ENCODE data around the gene RASEF.
"Not testable (repeated sequence)": the region's sequence is repeated elsewhere in the genome, so short reads cannot be mapped to it uniquely, and the experiment has no call there.

Gene RASEF

DNA sequence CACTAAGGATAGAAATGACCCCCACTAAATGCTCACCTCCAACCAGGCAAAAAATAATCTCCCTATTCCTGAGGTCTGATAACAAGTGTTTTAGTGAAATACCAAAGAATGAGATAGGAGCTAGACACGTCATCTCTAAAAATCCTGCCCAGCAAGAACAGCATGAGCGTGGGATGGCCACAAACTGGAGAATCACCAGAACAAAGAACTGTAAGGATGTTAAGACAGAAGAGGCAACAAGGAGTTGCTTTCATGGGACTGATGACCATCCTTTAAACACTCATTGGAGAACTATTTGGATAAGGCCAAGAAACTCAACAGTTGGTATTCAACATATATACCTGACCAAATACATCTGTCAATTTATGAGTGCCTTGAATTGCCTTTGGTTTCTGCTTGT is 113.7 kb downstream of the RASEF start:
- TF ChIP-seq, protein P1, sequence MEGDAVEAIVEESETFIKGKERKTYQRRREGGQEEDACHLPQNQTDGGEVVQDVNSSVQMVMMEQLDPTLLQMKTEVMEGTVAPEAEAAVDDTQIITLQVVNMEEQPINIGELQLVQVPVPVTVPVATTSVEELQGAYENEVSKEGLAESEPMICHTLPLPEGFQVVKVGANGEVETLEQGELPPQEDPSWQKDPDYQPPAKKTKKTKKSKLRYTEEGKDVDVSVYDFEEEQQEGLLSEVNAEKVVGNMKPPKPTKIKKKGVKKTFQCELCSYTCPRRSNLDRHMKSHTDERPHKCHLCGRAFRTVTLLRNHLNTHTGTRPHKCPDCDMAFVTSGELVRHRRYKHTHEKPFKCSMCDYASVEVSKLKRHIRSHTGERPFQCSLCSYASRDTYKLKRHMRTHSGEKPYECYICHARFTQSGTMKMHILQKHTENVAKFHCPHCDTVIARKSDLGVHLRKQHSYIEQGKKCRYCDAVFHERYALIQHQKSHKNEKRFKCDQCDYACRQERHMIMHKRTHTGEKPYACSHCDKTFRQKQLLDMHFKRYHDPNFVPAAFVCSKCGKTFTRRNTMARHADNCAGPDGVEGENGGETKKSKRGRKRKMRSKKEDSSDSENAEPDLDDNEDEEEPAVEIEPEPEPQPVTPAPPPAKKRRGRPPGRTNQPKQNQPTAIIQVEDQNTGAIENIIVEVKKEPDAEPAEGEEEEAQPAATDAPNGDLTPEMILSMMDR (IDR thresholded peaks at IDR 0.05; ENCODE audit: insufficient read depth, low read length, poor library complexity, severe bottlenecking) = no peak
- DNase-seq (ENCODE audit: extremely low read depth, insufficient read length) = no peak
- no peaks in the 10 kb centered on the region for H3K27me3 ChIP-seq (replicated peaks; ENCODE audit: control insufficient read depth, insufficient read depth, low read length)
- no peaks in the 10 kb centered on the region for H3K36me3 ChIP-seq (ENCODE audit: control insufficient read depth, insufficient read depth, low read length)
- H3K4me3 ChIP-seq (replicated peaks; ENCODE audit: low read depth, low read length) = no peak overlapping the region

DNA sequence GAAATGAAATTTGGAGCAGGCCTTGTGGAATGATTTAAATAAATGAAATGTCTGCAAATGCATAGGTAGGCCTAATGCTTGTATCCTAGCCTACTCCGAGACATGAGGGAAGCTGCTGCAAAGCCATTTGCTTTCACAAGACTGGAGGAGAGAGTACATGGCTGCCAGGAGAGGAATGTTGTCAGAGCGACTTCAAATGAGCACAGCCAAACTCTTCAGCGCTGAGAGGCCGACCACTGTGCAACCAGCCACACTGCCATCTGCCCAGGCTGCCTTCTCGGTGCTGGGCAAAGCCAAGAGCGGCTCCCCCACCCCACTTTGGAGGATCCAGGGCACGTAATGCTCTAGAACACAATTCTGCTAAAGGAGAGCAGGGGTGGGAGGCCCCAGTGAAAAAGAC is 122.6 kb downstream of the RASEF start:
- no peak for DNase-seq (ENCODE audit: extremely low read depth, insufficient read length)
- Histone ChIP-seq H3K27me3 (replicated peaks; ENCODE audit: control insufficient read depth, insufficient read depth, low read length) (no peaks in the 10 kb centered on the region), H3K36me3 (ENCODE audit: control insufficient read depth, insufficient read depth, low read length) (no peaks in the 10 kb centered on the region), H3K4me3 (replicated peaks; ENCODE audit: low read depth, low read length) (no peak overlapping the region)
- TF ChIP-seq, protein P1 (IDR thresholded peaks at IDR 0.05; ENCODE audit: insufficient read depth, low read length, poor library complexity, severe bottlenecking) = no peak

DNA sequence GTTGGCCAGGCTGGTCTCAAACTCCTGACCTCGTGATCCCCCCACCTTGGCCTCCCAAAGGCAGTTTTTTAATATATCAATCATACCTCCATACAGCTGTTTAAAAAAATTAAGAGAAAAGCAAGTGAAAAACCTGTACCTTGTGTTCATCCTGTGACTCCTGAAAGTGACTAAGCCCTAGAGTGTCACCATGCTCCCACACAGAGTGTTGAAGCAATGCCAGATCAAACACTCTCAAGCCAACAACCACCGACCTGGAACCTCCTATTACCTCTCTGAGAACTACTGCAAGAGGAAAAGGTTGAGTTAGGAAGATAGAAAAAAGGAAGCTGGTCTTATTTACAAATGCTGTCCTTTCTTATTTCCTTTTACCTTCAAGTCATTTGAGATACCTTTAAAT is 123.5 kb downstream of the RASEF start:
- no peak for DNase-seq (ENCODE audit: extremely low read depth, insufficient read length)
- TF ChIP-seq, protein P1 (IDR thresholded peaks at IDR 0.05; ENCODE audit: insufficient read depth, low read length, poor library complexity, severe bottlenecking) = no peak
- Histone ChIP-seq H3K27me3 (replicated peaks; ENCODE audit: control insufficient read depth, insufficient read depth, low read length) (no peaks in the 10 kb centered on the region), H3K4me3 (replicated peaks; ENCODE audit: low read depth, low read length) (no peak overlapping the region), H3K36me3 (ENCODE audit: control insufficient read depth, insufficient read depth, low read length) (no peaks in the 10 kb centered on the region)

DNA sequence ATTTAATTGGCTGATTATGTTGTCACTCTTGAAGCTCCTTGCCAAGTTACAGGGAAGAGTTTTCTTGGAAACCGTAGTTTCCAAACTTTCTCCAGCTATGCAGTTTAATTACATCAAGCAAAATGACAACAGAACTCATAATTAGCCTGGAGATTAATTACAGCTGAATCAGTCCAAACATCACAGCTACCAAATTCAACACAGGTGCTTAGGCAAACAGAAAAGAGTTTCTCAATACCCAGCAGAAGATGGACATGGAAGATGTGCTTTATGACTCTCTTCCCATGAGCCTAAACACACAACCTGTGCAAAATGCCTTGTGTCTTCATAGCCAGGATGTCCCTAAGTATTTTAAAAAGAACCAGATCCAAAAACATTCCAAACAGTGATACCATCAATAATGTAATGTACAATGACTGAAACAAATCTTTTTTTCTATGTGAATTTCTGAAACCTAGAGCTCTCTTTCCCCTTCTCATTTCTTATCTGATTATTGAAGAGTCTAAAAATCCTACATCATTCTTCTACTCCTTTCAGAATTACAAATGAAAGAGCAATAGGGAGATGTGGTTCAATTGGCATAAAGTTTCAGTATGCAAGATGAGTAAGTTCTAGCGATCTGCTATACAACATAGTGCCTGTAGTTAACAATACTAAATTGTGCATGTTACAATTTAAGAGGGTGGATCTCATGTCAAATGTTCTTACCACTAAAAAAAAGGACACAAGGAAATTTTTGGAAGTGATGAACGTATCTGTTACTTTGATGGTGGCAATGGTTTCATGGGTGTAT is 124.3 kb downstream of the RASEF start:
- Histone ChIP-seq H3K36me3 (ENCODE audit: control insufficient read depth, insufficient read depth, low read length) (no peaks in the 10 kb centered on the region), H3K4me3 (replicated peaks; ENCODE audit: low read depth, low read length) (no peak overlapping the region), H3K27me3 (replicated peaks; ENCODE audit: control insufficient read depth, insufficient read depth, low read length) (no peaks in the 10 kb centered on the region)
- TF ChIP-seq, protein P1 (IDR thresholded peaks at IDR 0.05; ENCODE audit: insufficient read depth, low read length, poor library complexity, severe bottlenecking) = no peak
- no peak for DNase-seq (ENCODE audit: extremely low read depth, insufficient read length)

DNA sequence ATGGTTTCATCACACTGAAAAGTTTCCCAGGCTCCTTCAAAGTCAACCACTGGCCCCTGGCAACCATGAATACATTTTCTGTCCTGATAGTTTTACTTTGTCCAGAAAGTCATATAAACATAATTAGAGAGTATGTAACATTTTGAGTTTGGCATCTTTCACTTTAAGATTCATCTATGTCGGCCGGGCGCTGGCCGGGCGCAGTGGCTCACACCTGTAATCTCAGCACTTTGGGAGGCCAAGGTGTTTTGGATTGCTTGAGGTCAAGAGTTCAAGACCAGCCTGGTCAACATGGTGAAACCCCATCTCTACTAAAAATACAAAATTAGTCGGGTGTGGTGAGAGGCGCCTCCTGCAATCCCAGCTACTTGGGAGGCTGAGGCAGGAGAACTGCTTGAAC is 126.4 kb downstream of the RASEF start:
- H3K36me3 ChIP-seq (ENCODE audit: control insufficient read depth, insufficient read depth, low read length); DNase-seq (ENCODE audit: extremely low read depth, insufficient read length); H3K4me3 ChIP-seq (replicated peaks; ENCODE audit: low read depth, low read length); H3K27me3 ChIP-seq (replicated peaks; ENCODE audit: control insufficient read depth, insufficient read depth, low read length): not testable (repeated sequence)

- no peak for DNase-seq (ENCODE audit: extremely low read depth, insufficient read length)
- TF ChIP-seq, protein P1 (IDR thresholded peaks at IDR 0.05; ENCODE audit: insufficient read depth, low read length, poor library complexity, severe bottlenecking) = no peak
Observed at GRCh38 chr9:82934949-82935348, 128.0 kb downstream of the RASEF start.

DNA sequence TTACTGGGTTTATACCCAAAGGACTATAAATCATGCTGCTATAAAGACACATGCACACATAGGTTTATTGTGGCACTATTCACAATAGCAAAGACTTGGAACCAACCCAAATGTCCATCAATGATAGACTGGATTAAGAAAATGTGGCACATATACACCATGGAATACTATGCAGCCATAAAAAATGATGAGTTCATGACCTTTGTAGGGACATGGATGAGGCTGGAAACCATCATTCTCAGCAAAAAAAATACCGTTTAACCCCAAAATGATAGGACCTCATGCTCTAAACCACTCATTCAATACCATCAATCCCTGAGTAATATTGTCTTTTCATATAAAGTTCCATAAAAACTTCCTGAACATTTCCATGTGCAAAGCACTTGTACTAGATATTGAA is 128.9 kb downstream of the RASEF start:
- not testable (repeated sequence) for DNase-seq (ENCODE audit: extremely low read depth, insufficient read length); H3K27me3 ChIP-seq (replicated peaks; ENCODE audit: control insufficient read depth, insufficient read depth, low read length); H3K4me3 ChIP-seq (replicated peaks; ENCODE audit: low read depth, low read length); H3K36me3 ChIP-seq (ENCODE audit: control insufficient read depth, insufficient read depth, low read length)

More at GRCh38 chr9:82934949-82935348, 128.0 kb downstream of the RASEF start:
- no peaks in the 10 kb centered on the region for H3K36me3 ChIP-seq (ENCODE audit: control insufficient read depth, insufficient read depth, low read length)
- H3K27me3 ChIP-seq (replicated peaks; ENCODE audit: control insufficient read depth, insufficient read depth, low read length) = no peaks in the 10 kb centered on the region
- H3K4me3 ChIP-seq (replicated peaks; ENCODE audit: low read depth, low read length) = no peak overlapping the region

Measured in GM06990 (cell line).